IPS DF 6.9 (cell line): ENCODE measurements around the gene RSPH1.

Source experiments
- DNase-seq: peaks from one replicate; pipeline ENCODE4 v3.0.0-alpha.2; 2013; ENCODE audit warnings: low read depth, low spot score
- H3K27ac ChIP-seq: one replicate; pipeline ENCODE4 v1.5.1; 2013; ENCODE audit warnings: low read length, control low read depth
- H3K27me3 ChIP-seq: 2 replicates; pipeline ENCODE4 v1.6.1; 2013; ENCODE audit warnings: mild to moderate bottlenecking, low read length; ENCODE audit not compliant: control insufficient read depth, insufficient read depth
- H3K36me3 ChIP-seq: 2 replicates; pipeline ENCODE4 v1.6.1; 2013; ENCODE audit warnings: low read length; ENCODE audit not compliant: control insufficient read depth, insufficient read depth
- H3K4me1 ChIP-seq: 2 replicates; pipeline ENCODE4 v1.6.1; 2013; ENCODE audit warnings: low read length; ENCODE audit not compliant: control insufficient read depth, insufficient read depth
- H3K4me3 ChIP-seq: 2 replicates; pipeline ENCODE4 v1.5.1; 2013; ENCODE audit warnings: mild to moderate bottlenecking, low read length
- H3K9me3 ChIP-seq: 2 replicates; pipeline ENCODE4 v1.6.1; 2013; ENCODE audit warnings: low read length, inconsistent platforms; ENCODE audit not compliant: control insufficient read depth, insufficient read depth
- WGBS: extraction: QIAGEN DNeasy Blood & Tissue Kit; methylation state at CpG from one replicate; pipeline ENCODE4 v1.1.7; 2013; ENCODE audit warnings: mixed read lengths, missing lambda C conversion rate; ENCODE audit not compliant: insufficient read length, insufficient coverage; 5-methylcytosine and 5-hydroxymethylcytosine counted together

RSPH1 gene

DNA sequence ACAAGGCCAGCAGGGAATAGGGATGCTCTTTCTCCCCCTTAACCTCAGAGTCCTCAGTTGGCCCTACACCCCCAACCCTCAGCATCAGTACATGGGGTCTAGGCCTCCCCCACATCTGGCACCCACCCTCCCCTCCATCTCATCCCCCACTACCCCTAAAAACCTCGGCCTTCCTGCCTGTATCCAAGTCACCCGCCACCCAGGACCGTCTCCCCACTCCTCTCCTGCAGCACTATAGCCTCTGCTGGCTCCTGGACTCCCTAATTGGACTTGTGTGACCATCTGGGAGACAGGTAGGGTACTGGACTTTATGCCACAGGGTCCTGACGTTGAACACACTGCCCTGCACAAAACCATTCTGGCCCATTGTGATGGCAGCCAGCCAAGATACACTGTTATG lies 6.0 kb downstream of the RSPH1 start:
- WGBS = no CpG with 5 or more reads among the region's 4 CpGs
- Histone ChIP-seq H3K27ac (no peak overlapping the region), H3K4me1 (no peaks in the 10 kb centered on the region), H3K9me3 (no peaks in the 10 kb centered on the region), H3K36me3 (no peaks in the 10 kb centered on the region), H3K27me3 (no peaks in the 10 kb centered on the region), H3K4me3 (no peak overlapping the region)
- no peak for DNase-seq

DNA sequence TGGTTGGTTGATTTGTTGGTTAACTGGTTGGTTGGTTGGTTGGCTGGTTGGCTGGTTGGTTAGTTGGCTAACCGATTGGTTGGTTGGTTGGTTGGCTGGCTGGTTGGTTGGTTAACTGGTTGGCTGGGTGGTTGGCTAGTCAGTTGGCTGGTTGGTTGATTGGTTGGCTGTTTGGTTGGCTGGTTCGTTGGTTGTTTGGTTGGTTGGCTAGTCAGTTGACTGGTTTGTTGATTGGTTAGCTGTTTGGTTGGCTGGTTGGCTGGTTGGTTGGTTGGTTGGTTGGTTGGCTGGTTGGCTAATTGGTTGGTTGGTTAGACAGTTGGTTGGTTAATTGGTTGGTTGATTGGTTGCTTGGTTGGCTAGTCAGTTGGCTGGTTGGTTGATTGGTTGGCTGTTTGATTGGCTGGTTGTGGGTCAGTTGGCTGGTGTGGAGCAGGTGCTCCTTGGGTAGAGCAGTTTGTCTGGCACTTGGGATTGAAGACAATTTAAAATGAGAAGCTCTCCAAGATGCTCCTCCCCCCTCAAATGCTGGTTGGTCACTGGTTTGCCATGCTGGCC lies 6.9 kb downstream of the RSPH1 start:
- H3K4me1 ChIP-seq = no peaks in the 10 kb centered on the region
- H3K9me3 ChIP-seq = no peaks in the 10 kb centered on the region
- WGBS = no CpG with 5 or more reads among the region's 2 CpGs
- no peak overlapping the region for H3K27ac ChIP-seq
- no peak for DNase-seq
- H3K36me3 ChIP-seq = no peaks in the 10 kb centered on the region
- H3K4me3 ChIP-seq = no peak overlapping the region
- H3K27me3 ChIP-seq = no peaks in the 10 kb centered on the region

DNA sequence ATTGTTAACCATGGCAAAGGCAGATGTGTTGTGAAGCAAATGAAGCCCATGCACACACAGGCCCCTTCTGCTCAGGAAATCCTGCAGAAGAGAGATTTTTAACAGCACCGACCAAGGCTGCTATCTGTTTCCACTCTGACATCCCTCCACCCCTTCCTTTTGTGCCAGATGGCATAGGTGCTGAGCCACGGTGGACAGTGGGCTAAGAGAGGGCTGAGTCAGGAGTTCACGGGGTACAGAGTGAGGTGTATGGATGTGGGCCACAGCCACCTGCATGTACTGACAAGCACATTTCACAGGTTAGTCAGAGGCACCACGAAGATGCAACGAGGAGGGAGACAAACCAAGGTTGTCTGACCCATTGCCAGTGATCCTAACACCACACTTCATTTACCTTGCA lies 9.5 kb downstream of the RSPH1 start:
- Histone ChIP-seq H3K36me3 (no peaks in the 10 kb centered on the region), H3K4me1 (no peaks in the 10 kb centered on the region), H3K9me3 (no peaks in the 10 kb centered on the region), H3K27me3 (no peaks in the 10 kb centered on the region), H3K4me3 (no peak overlapping the region), H3K27ac (no peak overlapping the region)
- no peak for DNase-seq
- whole genome bisulfite sequencing = no CpG with 5 or more reads among the region's 5 CpGs

DNA sequence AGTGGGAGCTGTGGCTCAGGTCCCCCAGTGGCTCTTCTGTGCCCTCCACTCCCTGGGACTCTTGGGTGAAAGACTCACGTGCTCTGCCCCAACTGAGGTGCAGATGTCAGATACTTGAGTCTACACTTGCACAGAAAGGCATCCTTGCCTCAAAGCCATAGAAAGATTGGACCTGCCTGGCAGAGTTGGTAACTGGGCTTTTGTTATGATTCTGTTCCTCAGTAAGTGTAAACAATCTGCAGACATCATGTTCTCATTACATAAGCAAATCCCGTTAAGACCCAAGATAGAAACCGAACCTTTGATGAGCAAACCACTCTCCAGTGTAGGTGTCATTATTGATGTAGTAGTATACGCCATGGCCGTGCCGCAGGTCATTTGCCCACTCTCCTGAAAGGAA lies 10.0 kb downstream of the RSPH1 start:
- DNase-seq = no peak
- no peak overlapping the region for H3K4me3 ChIP-seq
- no CpG with 5 or more reads among the region's 6 CpGs for WGBS
- no peaks in the 10 kb centered on the region for H3K9me3 ChIP-seq
- no peaks in the 10 kb centered on the region for H3K4me1 ChIP-seq
- H3K27me3 ChIP-seq = no peaks in the 10 kb centered on the region
- H3K36me3 ChIP-seq = no peaks in the 10 kb centered on the region
- no peak overlapping the region for H3K27ac ChIP-seq

DNA sequence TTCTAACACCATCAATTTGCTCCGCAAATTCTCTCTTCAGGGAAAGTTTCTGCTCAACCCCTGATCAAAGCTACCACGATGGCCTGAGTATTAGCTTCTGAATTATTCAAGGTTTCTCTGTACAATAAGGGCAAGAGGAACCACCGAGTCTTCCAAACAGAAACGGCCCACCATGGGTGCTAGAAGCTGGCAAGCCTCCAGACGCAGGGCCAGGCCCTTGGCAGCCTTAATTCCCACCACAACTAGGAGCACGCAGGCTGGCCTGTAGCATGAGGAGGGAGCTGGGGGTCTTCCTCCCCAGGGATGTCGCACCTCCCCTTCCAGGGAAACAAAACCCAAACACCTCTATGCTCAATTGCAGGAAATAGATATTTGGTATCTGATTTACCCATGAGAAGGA lies 11.1 kb downstream of the RSPH1 start:
- Histone ChIP-seq H3K27me3 (no peaks in the 10 kb centered on the region), H3K36me3 (no peaks in the 10 kb centered on the region), H3K4me3 (no peak overlapping the region), H3K9me3 (no peaks in the 10 kb centered on the region), H3K27ac (no peak overlapping the region), H3K4me1 (no peaks in the 10 kb centered on the region)
- DNase-seq = no peak
- WGBS = no CpG with 5 or more reads among the region's 7 CpGs

DNA sequence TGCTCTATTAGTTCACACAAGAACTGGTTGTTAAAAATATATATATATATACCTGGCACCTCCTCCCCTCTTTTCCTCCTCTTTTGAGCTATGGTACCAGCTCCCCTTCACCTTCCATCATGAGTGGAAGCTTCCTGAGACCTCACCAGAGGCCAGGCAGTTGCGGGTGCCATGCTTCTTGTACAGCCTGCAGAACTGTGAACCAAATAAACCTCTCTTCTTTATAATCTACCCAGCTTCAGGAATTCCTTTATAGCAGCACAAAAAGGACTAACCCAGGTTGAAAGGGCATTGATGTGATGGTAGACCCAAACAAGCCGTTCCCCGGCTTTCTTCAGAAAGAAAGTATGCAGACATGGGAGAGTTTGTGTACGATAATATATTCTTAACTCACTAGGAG lies 14.9 kb downstream of the RSPH1 start:
- H3K4me1 ChIP-seq = no peaks in the 10 kb centered on the region
- H3K4me3 ChIP-seq = no peak overlapping the region
- DNase-seq = no peak
- H3K27me3 ChIP-seq = no peaks in the 10 kb centered on the region
- H3K9me3 ChIP-seq = no peaks in the 10 kb centered on the region
- no peak overlapping the region for H3K27ac ChIP-seq
- no CpG with 5 or more reads among the region's 4 CpGs for WGBS
- no peaks in the 10 kb centered on the region for H3K36me3 ChIP-seq

DNA sequence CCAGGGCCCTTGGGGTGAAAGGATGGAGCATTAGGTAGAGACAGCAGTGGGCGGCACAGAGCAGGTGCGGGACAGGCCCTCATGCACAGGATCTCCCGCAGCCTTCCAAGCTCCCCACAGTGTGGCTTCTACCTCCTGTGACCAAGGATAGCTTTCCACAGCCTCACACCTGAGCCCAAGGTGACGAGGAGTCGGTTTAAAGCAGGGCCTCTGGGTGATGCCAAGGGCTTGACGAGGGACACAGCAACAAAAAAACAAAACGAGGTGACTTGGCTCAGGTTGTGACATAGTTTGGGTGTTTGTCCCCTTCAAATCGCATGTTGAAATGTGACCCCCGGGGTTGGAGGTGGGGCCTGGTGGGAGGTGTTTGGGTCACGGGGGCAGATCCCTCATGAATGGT lies 15.3 kb downstream of the RSPH1 start:
- Histone ChIP-seq H3K9me3 (no peaks in the 10 kb centered on the region), H3K27ac (no peak overlapping the region), H3K4me3 (no peak overlapping the region), H3K36me3 (no peaks in the 10 kb centered on the region), H3K27me3 (no peaks in the 10 kb centered on the region), H3K4me1 (no peaks in the 10 kb centered on the region)
- WGBS = no CpG with 5 or more reads among the region's 10 CpGs
- no peak for DNase-seq

DNA sequence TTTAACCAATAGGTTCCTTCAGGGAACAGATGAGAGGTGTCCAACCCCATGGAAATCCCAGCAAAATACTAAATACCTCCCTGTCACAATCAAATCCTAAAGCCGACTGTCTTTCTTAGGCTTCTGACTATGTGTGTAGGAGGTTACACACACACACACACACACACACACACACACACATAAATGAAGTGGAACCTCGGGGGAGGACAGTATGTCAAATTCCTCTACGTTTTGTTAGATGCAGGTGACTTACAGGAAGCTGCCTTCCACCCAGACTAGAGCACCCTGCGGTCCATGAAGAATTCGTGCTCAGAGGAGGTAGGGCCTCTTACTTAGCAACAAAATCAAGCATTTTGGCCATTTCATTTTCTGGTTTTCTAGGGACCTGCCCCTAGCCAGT lies 16.4 kb downstream of the RSPH1 start:
- no peaks in the 10 kb centered on the region for H3K27me3 ChIP-seq
- no peak for DNase-seq
- no peaks in the 10 kb centered on the region for H3K36me3 ChIP-seq
- WGBS = no CpG with 5 or more reads among the region's 5 CpGs
- H3K4me3 ChIP-seq = no peak overlapping the region
- no peaks in the 10 kb centered on the region for H3K4me1 ChIP-seq
- H3K9me3 ChIP-seq = no peaks in the 10 kb centered on the region
- no peak overlapping the region for H3K27ac ChIP-seq

DNA sequence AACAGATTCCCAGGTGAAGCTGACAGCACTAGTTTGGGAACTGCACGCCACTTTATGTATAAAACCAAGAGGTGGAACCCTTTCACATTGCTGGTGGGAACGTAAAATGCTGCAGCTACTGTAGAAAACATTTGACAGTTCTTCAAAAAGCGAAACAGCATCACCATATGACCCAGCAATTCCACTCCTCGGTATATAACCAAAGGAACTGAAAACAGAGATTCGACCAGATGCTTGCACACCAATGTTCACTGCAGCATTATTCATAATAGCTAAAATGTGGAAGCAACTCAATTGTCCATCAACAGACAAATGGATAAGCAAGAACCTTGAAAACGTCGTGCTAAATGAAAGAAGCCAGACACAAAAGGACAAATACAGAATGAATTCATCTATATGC lies 17.5 kb downstream of the RSPH1 start:
- Histone ChIP-seq H3K4me3 (no peak overlapping the region), H3K27me3 (no peaks in the 10 kb centered on the region), H3K27ac (no peak overlapping the region), H3K4me1 (no peaks in the 10 kb centered on the region), H3K9me3 (no peaks in the 10 kb centered on the region), H3K36me3 (no peaks in the 10 kb centered on the region)
- DNase-seq = no peak
- no CpG with 5 or more reads among the region's 7 CpGs for WGBS

DNA sequence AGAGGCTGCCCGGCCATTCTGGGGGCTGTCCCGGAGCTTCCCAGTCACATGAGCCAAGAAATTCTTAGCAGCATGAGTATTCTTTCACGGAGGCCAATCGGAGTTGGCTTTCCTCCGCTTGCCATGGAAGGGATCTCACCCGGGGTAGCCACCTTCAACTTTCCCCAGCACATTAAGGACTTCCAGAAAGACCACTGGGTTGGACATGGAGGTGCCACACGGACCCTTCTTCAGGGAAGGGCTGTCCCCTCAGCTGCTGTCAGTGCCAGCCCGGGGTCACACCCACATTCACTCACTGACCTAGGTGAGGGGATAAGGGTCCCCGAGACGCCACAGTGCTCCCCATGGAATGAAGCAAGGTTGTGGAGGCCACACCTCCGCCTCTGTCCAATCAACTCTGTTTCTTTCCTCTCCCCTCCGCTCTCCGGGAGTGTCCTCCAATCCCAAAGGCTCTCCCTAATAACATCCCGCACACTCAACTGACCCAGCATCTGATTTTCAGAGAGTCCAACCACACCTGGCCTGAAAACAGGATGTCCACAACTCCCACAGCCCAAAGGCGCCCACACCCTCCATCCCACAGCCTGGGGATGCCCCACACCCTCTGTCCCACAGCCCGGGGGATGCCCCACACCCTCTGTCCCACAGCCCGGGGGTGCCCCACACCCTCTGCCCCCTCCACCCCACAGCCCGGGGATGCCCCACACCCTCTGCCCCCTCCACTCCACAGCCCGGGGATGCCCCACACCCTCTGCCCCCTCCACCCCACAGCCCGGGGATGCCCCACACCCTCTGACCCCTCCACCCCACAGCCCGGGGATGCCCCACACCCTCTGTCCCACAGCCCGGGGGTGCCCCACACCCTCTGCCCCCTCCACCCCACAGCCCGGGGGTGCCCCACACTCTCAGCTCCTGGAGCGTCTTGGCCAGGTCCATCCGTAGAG lies 19.4 kb downstream of the RSPH1 start:
- no peaks in the 10 kb centered on the region for H3K36me3 ChIP-seq
- no peaks in the 10 kb centered on the region for H3K27me3 ChIP-seq
- H3K4me1 ChIP-seq = no peaks in the 10 kb centered on the region
- WGBS = no CpG with 5 or more reads among the region's 25 CpGs
- no peak overlapping the region for H3K4me3 ChIP-seq
- no peak overlapping the region for H3K27ac ChIP-seq
- DNase-seq = no peak
- no peaks in the 10 kb centered on the region for H3K9me3 ChIP-seq
